ENCODE results near the gene DNAI1. TPM values are rescaled to one million over a fixed set of nuclear protein-coding genes. Genes with fewer than 3 reads are reported as not detected.

Gene DNAI1
- total RNA-seq, 1 experiment from 2014 or later, result not detected

DNA sequence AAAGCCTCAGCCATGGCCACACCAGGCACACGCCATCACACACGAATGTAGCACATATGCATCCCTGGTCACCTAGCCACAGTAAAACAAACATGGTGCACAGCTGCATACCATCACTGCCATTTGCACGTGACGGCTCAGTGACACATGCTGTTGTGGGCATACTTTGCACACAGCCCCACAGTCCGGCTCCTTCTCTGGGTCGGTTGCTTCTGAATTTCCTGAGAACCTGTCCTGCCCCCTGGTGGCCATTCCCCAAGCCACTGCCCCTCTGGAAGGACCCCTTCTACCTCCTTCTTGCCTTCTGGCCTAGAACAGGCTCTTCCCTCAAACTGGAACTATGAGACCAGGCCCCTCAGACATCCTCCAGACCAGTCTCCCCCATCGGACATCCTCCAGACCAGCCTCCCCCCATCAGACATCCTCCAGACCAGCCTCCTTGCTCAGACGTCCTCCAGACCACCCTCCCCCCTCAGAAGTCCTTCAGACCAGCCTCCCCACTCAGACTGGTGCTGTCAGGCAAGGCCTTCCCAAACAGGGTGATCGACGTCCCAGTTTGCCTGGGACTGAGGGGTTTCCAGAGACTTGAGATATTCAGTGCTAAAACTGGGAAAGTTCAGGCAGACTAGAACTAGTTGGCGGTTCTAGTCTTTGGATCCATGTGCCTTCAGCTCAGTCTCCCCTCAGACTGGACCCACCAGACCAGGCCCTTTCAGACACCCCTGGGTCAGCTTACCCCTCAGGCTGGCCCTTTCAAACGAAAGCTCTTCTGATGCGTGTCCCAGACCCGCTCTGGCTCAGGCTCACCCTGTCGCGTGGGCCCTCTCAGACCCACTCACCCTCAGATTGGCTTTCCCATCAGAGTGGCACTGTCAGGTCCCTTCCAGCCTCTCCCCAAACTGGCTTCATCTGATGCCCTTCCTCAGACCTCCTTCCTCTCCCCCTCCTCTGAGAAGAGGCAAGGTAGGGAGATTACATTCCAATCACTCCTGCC, 88.5 kb downstream of the DNAI1 start:
- no peaks in the 10 kb centered on the region for H3K79me2 ChIP-seq (ENCODE audit: low read length)
- no peak overlapping the region for H2AFZ ChIP-seq (ENCODE audit: low read length)
- peak; percentile 63 for ATAC-seq
- H3K4me2 ChIP-seq (ENCODE audit: low read length), result no peak overlapping the region
- DNase-seq, result peak; percentile 74
- no peak overlapping the region for H3K4me3 ChIP-seq (ENCODE audit: low read length)
- H3K4me1 ChIP-seq (ENCODE audit: insufficient read depth, low read length), result no peaks in the 10 kb centered on the region
- POLR2A ChIA-PET (ENCODE audit: unreplicated experiment), result no interaction called here
- no peaks in the 10 kb centered on the region for H3K27me3 ChIP-seq (ENCODE audit: low read length)
- intact Hi-C loops (cut with micrococcal nuclease), result loop anchor here (1.0 kb wide), 2 partner anchors 47 to 110 kb away; no protein-coding TSS in a partner anchor
- no TSS peak for BruUV-seq (replicated peaks)
- no peaks in the 10 kb centered on the region for H4K20me1 ChIP-seq (ENCODE audit: low read length)
- H3F3A ChIP-seq (ENCODE audit: low read length, unreplicated experiment), result no peaks in the 10 kb centered on the region
- H3K9me2 ChIP-seq (replicated peaks; ENCODE audit: low read length), result no peaks in the 10 kb centered on the region
- H3K9ac ChIP-seq (ENCODE audit: low read length), result no peak overlapping the region
- no peak overlapping the region for H3K27ac ChIP-seq (ENCODE audit: low read length)
- TF ChIP-seq CTCF (conservative IDR thresholded peaks at IDR 0.05; ENCODE audit: low read depth, low read length) (peak; percentile 76), EZH2phosphoT487 (IDR thresholded peaks at IDR 0.05; ENCODE audit: borderline replicate concordance, low read length) (no peak), EZH2 (IDR thresholded peaks at IDR 0.05; ENCODE audit: low read length, unreplicated experiment) (no peak)
- no peaks in the 10 kb centered on the region for H3K36me3 ChIP-seq (ENCODE audit: low read depth, low read length)
- H3K9me3 ChIP-seq (ENCODE audit: low read length), result no peaks in the 10 kb centered on the region
- CTCF ChIA-PET, result interaction anchor here (0.6 to 1.2 kb wide), 2 partner anchors 45 kb away, joined by 5 to 8 read pairs; no protein-coding TSS in a partner anchor

DNA sequence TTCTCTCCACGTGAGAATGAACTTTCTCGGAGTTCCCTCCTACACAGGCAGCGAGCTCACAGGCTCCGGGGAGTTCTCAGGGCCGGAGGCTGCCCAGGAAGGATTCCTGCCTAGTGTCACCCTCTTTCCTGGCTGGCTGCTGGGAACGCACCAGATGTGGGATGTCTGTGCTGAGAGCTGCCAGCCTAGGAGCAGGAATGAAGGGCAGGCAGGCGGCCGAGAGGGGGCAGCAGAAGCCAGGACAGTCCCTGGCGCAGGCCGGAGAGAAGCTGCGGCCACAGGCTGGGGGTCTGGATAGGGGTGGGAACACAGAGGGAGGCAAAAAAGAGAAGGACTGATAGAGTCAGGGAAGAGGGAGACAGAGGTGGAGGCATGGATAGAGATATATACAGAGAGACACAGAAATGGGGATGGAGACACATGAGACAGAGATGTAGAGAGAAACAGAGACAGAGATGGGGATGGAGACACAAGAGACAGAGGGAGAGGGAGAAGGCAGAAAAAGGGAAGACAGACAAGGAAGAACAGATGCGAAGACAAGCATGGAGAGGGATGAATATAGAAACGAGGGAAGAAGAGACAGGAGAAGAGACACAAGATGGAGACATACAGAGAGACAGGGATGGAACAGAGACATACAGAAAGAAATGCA, 89.5 kb downstream of the DNAI1 start:
- Histone ChIP-seq H3K4me3 (ENCODE audit: low read length) (no peak overlapping the region), H3K27me3 (ENCODE audit: low read length) (no peaks in the 10 kb centered on the region), H3F3A (ENCODE audit: low read length, unreplicated experiment) (no peaks in the 10 kb centered on the region), H2AFZ (ENCODE audit: low read length) (no peak overlapping the region), H3K9me2 (replicated peaks; ENCODE audit: low read length) (no peaks in the 10 kb centered on the region), H3K27ac (ENCODE audit: low read length) (no peak overlapping the region), H3K4me2 (ENCODE audit: low read length) (no peak overlapping the region), H3K9ac (ENCODE audit: low read length) (no peak overlapping the region), H3K79me2 (ENCODE audit: low read length) (no peaks in the 10 kb centered on the region), H3K9me3 (ENCODE audit: low read length) (no peaks in the 10 kb centered on the region), H3K4me1 (ENCODE audit: insufficient read depth, low read length) (no peaks in the 10 kb centered on the region), H3K36me3 (ENCODE audit: low read depth, low read length) (no peaks in the 10 kb centered on the region), H4K20me1 (ENCODE audit: low read length) (no peaks in the 10 kb centered on the region)
- no TSS peak for BruUV-seq (replicated peaks)
- ATAC-seq, result no peak
- no peak for DNase-seq
- TF ChIP-seq EZH2 (IDR thresholded peaks at IDR 0.05; ENCODE audit: low read length, unreplicated experiment) (no peak), CTCF (conservative IDR thresholded peaks at IDR 0.05; ENCODE audit: low read depth, low read length) (peak; percentile 49; the same call in 1 of the 2 replicates)
- ChIA-PET POLR2A (ENCODE audit: unreplicated experiment) (no interaction called here), CTCF (interaction anchor here (1.2 kb wide), 1 partner anchor 46 kb away, joined by 8 read pairs; no protein-coding TSS in a partner anchor)
- intact Hi-C loops (cut with micrococcal nuclease), result loop anchor here (1.0 kb wide), 2 partner anchors 48 to 111 kb away; no protein-coding TSS in a partner anchor

All from PC-3 (cell line).